ENCODE results near the gene WDR20.
"Not testable (repeated sequence)": the region's sequence is repeated elsewhere in the genome, so short reads cannot be mapped to it uniquely, and the experiment has no call there.

The WDR20 gene

DNA sequence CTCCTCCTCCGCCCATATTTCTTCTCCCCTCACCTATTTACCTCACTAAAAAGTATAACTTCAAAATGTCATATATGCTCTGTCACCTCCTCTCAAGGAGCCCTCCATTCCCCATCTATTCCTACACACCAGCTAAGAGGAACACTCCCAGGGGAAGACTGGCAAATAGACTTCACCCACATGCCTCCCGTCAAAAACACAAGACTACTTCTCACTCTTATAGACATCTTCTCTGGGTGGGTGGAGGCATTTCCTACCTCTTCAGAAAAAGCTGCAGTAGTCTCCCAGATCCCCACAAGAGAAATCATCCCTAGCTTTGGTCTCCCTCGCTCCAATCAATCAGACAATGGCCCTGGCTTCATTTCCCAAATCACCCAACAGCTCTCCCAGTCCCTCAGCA is 99.1 kb downstream of the WDR20 start:
- no peak for DNase-seq

DNA sequence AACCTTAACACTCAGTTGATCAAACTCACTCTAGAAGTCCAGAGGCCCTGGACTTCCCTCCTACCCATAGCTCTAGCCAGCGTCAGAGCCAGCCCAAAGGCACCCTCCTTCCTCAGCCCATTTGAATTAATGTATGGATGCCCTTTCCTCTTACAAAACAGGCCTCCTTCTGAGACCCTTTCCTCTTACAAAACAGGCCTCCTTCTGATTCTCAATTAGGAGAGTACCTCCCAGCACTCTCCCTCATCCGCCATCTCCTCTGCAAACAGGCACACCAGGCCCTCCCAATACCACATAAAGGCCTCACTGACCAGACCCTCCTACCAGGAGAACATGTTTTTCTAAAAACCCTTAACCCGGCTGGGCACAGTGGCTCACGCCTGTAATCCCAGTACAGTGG is 99.5 kb downstream of the WDR20 start:
- DNase-seq, result no peak

GRCh38 chr14:102240481-102240880 is 100.8 kb downstream of the WDR20 start:
- not testable (repeated sequence) for DNase-seq

DNA sequence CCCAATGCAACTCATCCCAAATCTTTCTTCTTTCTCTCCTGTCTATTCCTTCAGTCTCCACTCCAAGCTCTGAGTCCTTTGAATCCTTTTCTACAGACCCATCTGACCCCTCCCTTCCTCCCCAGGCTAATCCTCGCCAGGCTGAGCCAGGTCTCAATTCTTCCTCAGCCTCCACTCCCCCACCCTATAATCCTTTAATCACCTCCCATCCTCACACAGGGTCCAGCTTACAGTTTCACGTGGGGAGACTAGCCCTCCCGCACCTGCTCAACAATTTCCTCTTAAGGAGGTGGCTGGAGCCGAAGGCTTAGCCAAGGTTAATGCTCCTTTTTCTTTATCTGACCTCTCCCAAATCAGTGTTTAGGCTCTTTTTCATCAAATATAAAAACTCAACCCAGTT is 101.5 kb downstream of the WDR20 start:
- no peak for DNase-seq

GRCh38 chr14:102243795-102244194 is 104.1 kb downstream of the WDR20 start:
- DNase-seq, result not testable (repeated sequence)

DNA sequence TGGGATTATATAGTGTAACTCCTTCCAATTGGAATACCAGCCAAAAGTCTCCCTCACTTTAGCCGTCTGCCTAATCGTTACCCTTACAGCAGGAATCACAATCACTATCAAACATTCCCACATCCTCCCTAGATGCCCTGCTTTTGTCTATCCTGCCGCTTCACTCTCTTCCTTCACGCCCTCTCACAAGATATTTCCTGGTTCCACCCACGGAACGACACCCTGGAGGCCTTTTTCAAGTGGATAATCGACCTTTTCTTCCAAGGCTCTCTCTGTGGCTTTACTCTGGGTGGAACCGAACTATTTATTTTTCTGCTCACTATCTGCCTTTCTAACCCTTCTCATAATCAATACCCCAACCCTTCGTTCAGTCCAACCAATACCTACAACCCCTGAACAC is 106.4 kb downstream of the WDR20 start:
- DNase-seq, result no peak

DNA sequence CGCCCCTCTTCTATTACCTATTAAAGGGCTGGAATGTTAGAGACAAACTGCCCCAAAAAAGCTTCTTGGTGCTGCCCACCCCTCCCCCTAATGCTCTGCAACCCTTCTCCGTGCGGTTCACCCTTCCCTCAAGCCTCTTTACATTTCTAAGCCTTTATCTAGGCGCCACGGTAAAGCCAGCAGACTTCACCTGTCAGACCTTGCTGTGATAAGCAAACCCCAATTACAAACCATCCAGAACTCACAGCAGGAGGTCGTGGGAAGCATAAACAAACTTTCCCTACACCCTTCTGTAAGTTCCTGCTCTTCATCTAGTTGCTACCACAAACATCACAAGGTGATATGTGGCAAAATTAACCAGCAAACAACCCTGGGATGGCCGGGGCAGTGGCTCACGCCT is 108.4 kb downstream of the WDR20 start:
- no peak for DNase-seq

GRCh38 chr14:102249041-102249440 is 109.3 kb downstream of the WDR20 start:
- peak; percentile 27 for DNase-seq

DNA sequence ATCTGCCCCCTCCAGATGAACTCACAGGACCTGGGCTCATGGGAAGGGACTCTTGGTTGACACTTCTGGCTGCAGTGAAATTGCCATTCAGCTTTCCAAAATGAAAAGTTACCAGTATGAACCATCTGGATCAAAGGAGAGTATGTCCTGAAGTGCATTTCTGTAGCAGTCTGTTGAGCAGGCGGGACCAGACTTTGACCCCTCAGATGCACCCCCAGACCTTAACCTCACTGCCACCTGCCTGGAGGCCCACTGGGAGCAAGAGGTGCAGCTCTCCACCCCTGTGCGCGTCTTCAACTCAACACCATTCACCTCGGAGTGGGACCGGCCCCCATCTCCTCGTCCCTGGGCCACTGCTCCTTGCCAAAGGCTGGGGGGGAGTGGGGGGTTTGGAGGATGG is 110.3 kb downstream of the WDR20 start:
- DNase-seq, result no peak

GRCh38 chr14:102250636-102251035 is 110.9 kb downstream of the WDR20 start:
- no peak for DNase-seq

GRCh38 chr14:102251161-102251560 is 111.5 kb downstream of the WDR20 start:
- DNase-seq, result no peak

- no peak for DNase-seq
These were observed 113.4 kb downstream of the WDR20 start for GRCh38 chr14:102252834-102253801.

GRCh38 chr14:102255401-102256190 is 115.9 kb downstream of the WDR20 start:
- DNase-seq, result no peak

GRCh38 chr14:102256716-102257115 is 117.0 kb downstream of the WDR20 start:
- DNase-seq, result no peak

DNA sequence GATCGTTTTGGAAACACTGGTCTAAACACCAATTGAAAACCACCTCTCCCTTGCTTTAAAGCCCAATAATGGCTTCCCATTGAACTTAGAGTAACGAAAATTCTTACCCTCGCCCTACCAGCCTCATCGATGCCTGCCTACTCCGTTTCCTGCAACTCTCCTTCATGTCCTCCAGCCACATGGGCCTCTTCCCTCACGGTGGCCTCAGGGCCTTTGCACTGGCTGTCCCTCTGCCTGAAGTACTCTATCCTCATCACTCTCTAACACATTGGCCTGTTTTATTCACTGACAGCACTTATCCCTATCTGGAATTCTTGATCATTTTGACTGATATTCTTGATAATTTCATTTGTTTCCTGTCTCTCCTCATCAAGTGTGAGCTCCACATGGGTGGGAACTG is 118.4 kb downstream of the WDR20 start:
- no peak for DNase-seq

Measured in fibroblast of skin of abdomen (primary cell).